Fibroblast of gingiva (primary cell): ENCODE data around the gene E2F6.
A peak's percentile ranks its signal among the peaks of the same experiment; 100 is the strongest.

Experiments used
- DNase-seq: peaks from one replicate; pipeline ENCODE4 v3.0.0-alpha.2; 2011; ENCODE audit warnings: low read depth

E2F6 gene, protein sequence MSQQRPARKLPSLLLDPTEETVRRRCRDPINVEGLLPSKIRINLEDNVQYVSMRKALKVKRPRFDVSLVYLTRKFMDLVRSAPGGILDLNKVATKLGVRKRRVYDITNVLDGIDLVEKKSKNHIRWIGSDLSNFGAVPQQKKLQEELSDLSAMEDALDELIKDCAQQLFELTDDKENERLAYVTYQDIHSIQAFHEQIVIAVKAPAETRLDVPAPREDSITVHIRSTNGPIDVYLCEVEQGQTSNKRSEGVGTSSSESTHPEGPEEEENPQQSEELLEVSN

DNA sequence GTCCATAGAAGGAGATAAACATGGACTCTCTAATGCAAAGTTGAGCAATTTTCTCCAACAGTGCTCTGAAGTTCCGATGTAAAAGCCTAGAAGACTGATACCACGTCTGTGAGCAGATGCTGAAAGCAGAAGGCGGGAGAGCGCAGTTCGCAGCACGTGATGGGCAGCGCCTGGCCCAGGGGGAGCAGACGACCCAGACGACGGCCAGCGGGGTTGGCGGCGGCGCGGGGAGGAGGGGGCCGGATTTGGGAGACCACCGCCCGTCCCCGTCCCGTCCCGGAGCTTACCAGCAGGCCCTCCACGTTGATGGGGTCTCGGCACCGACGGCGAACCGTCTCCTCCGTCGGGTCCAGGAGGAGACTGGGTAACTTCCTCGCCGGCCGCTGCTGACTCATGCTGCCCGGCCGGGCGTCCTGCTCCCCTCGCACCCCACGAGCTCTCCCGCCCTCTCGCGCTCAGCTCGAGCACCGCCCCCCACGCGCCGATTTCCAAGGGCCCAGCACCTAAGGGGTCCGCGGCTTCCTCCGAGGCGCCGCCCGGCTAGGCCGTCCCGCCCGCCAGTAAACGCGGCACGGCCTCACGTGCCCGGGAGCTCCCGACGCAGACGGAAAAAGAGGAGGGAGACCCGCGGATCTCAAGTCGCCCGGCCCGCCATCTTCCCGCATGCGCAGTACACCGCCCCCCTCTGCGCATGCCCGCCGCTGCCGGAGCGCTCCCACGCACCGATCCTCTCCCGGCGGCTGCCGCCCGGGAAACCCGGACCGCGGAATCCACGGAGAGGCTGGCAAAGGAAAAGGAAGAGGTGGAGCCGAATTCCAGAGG is at the start of gene E2F6:
TSS of gene E2F6 (minus strand) at position 677 of the 822 bp plus-strand sequence. CDS start at position 395, 282 bp downstream.
- DNase-seq = peak; percentile 93

DNA sequence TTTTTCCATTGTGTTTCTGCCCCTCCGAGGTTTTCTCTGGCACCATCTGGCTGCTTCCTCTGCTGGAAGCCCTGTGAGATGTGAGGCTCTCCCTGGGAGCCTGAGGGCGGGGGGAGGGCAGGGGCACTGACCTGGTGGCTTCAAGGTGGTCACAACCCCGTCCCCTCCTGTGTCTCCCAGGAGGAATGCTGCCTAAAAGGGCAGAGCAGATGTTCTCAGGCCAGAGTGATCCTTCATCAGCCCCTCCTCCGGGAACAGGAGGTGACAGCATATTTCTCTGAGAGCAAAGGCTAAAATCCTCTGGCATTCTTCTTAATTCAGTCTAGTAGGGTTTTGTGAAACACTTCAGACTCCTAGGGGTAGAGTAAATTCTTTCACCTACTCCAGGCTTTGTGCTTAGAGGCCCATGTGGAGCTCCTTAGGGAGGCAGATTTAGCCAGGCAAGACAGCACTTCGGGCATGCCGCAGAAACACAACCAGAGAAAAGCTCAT is 49.6 kb upstream of the E2F6 start:
- no peak for DNase-seq

DNA sequence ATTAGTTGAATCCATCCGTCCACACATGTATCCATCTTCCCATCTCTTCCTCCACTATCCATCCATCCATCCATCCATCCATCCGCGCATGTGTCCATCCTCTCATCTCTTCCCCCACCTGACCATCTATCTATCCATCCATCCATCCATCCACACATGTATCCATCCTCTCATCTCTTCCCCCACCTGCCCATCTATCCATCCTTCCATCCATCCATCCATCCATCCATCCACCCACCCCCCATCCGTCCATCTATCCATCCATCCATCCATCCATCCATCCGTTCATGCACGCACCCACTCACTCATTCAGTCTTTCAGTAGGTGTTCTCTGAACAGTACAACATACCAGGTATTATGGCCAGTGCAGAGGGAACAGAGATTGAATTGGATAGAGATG is 48.9 kb upstream of the E2F6 start:
- no peak for DNase-seq

DNA sequence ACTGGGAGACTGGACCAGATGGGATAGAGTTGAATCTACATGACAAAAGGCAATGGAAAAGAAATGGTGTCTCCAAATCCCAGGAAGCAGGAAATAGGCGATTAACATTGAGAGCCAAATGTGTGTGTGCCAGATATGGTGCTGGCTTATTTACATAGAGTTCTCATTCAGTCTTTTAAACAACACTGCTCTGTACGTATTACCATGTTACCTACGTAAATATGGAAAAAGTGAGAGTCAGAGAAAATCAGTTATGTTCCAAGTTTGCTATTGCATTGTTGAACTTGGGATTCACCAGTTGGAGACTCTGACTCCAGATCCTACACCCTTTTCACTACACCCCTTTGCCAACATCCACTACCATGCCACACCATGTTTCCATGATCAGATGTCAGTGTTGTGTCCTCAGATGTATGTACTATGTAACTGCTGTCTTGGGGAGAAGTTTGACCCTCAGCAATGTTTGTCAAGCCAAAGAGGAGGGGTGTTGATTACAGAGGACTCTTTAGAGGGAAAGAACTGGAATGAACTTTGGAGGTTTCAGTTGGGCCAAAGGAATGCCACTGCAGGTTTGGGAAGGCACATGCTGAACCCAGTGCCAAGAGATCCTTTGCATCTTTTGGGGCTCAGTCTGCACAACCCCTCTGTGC is 48.2 kb upstream of the E2F6 start:
- no peak for DNase-seq

DNA sequence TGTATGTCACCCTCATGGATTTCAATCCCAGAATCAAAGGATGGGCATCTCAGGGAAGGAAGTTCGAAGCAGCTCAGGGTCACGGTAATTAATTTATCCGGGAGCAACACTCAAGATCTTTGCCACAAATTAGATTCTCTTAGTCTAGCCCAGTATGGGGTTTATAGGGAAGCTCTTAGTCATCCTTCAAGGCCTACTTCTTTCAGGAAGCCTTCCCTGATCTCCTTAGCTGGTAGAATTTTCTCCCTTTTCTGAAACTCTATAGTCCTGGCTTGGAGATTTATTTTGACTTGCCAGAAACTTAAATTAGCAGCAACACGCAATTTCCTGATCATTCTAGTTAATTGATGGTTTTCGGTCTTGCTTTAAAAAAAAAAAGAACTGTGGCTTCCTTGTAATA is 47.4 kb upstream of the E2F6 start:
- DNase-seq = no peak

DNA sequence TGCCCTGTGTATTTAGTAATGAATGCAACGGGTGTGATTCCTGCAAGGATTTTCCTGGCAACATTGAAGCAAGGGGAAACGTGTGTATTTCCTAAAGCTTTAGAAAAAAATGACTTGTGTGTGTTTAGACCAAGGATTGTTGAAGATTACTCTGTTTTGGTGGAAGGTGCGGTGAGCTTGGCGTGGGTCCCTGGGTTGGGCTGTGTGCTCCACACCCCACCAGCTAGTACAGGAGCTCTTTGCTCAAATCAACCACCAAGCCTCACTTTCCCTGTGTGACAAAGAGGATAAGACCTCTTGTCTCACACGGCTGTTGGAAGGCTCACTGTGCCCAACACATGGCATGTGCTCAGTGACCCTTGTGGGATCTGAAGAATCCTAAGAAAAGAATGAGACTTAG is 46.5 kb upstream of the E2F6 start:
- no peak for DNase-seq

DNA sequence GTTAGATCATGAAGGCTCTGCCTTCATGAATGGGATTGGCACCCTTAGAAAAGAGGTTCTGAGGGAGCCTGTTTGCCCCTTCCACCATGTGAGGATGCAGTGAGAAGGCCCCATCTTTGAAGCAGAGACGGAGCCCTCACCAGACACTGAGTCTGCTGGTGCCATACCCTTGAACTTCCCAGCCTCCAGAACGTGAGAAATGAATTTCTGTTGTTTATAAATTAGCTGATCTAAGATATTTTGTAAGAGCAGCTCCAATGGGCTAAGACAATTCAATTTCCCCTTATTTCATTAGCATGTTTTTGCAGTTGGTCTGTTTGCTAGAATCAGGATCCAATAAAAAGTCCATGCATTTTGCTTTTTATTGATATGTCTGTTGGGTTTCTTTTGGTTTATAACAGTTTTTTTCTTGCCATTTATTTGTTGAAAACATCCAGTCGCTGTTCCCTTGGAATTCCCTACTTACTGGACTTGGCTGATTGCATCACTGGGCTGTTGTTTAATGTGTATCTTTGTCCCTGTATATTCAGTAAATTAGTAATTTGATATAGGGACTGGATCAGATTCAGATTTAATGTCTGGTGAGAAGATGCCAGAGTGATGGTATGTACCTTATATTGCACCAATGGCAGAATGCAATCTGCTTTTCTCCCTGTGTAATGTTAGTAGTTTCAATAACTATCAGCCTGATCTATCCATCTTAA is 43.8 kb upstream of the E2F6 start:
- no peak for DNase-seq

DNA sequence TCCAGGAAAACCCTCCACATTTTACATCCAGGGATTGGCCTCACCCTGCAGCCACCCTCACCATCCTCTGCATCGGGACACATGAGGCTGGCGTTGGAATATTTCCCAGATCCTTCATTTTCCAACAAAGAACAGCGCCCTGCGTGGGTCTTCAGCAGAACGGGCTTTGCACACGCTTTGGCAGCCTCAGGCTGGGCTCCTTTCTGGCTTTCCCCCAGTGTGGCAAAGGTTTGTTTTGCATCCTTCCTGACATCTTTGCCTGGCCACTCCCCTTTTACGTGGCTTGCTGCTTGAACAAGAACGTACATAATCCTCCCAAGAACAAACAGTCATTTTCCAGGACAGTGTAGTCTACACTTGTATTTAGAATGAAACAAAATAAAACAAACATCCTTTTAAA is 42.3 kb upstream of the E2F6 start:
- no peak for DNase-seq

DNA sequence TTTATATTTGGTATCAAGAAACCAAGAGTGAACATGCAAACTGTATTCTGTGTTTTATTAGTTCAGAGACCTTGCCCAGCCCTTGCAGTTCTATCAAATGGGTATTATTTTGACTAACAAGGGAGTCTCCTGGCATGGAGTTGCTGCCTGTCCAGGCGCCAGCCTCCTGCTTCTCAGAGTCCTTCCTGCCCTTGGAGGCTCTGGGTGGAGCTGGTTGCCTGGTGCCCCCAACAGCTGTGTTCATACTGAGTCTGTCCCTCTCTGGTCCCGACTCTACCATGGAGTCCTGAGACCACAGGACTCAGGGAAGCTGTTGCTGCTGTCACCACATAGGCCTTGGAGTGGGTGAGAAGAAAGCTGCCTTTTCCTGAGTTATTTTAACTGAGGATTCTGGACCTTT is 41.6 kb upstream of the E2F6 start:
- DNase-seq = no peak

DNA sequence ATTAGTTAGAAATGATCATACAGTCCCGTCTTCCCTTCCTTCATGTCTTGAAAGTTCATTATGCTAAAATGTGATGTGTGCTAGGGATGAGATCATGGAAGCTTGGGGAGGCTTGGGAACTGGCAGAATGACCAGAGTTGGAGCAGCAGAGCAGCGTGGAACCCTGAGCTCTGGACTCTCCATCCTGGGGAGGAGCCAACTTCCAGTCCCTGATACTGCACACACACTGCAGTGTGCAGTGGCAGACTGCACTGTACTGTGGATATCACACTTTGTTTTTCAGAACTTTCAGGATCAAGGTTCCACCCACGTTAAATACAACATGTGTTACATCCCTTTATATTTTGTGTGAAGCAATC is 40.6 kb upstream of the E2F6 start:
- DNase-seq = no peak

DNA sequence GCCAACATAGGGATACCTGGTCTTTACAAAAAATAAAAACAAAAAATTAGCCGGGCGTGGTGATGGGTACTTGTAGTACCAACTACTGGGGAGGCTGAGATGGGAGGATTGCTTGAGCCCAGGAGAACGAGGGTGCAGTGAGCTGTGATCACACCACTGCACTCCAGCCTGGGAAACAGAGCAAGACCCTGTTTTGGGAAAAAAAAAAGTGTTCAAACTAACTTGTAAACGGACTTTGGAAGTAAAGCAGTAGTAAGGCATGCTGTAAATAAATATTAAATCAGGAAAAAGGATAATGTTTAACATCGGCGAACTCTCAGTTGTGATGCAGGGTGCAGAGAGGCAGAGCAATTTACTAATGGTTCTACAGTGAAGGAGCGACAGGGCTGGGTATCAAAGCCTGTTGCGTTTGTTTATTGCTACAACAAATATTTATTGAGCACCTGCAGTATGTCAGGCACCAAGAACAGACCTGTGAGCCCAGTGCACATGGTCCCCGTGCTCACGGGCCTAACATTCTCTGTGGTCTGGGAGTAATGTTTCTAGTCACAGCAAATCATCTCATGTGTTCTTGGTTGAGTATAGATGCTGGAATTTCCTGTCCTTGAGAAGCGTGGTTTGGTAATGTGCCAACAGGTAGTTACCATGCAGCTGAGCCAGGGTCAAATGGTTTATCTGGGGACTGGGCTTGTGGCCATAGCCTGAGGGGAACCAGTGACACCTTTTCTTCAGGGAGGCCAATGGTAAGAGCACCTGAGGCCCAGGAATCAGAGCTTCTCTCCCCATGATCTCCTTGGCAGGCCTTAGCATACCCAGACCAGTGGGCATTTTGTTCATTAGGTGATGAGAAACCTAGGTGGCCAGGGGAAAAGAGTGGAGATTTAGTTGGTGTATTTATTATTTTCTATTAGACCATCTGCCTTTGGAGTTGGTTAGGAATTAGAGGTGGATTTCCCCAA is 40.0 kb upstream of the E2F6 start:
- DNase-seq = no peak

DNA sequence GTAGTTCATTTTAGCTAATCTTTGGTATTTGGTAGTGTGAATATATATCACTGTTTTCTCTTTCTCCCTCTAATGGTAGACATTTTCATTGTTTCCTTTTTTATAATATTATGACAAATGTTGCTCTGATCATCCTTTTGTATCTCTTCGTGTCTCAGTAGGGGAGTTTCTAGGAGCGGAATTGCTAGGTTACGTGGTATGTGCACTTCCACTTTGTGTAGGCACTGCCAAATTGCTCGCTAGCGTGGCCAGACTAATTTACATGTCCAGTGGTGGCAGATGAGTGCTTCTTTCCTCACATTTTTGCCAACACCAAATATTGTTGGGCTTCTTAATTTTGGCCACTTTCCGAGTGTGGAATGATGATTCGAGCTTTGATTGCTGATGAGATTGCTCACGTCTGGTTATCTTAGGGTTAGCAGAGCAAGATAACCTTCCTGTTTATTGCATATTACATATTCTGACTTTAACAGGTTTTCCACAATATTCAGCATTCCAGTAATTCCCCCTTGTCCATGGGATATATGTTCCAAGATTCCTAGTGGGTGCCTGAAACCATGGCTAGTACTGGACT is 37.5 kb upstream of the E2F6 start:
- DNase-seq = no peak

DNA sequence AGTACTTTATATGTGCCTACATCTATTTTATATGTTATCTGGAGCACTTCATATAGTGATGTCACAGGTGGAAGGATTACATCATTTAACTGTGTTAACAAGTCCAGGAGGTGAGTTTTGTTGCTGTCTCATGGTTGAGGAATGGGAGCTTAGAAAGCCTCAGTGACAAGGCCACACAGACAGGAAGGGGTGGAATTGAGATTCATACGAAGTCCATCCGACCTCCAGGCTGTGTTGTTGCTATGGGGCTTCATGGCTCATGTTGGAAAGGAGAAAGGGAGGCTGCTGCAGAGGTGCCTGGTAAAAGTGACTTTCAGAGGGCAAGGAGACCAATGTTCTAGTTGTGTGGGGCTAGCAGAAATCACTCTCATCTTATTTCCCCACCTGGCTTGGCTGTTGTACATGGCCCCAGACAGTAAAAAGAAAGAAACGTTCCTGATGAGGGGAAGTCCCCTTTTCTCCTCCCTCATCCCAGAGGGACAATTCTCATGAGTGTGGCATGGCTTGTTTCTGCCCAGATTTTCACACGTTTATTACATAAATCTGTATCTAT is 36.9 kb upstream of the E2F6 start:
- no peak for DNase-seq

DNA sequence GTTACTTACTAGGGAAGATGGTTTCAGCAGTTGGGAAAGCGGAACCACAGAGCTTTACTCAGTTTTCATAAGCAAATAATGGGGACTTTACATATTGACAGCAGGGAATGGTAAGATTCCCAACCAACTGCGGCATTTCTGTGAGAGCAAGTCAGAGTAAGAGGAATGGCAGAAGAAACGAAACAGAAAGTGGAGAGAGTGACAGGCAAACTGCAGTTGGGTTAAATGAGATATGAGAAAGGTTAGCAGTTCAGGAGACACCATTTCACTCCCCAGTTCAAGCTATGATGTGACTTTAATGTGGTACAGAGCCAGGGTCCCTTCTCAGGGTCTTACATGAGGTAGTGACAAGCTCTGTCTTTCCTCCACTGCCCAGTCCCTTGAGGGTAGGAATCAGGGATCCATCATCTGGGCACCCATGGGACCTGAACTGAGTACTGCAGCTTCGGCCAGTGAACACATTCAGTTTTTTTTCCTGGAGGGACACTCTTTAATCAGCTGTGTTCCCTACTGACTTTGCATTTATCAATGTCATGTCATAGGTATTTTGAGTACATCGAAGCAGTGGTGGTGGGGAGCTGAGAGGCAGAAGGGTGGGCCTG is 34.8 kb upstream of the E2F6 start:
- DNase-seq = no peak

DNA sequence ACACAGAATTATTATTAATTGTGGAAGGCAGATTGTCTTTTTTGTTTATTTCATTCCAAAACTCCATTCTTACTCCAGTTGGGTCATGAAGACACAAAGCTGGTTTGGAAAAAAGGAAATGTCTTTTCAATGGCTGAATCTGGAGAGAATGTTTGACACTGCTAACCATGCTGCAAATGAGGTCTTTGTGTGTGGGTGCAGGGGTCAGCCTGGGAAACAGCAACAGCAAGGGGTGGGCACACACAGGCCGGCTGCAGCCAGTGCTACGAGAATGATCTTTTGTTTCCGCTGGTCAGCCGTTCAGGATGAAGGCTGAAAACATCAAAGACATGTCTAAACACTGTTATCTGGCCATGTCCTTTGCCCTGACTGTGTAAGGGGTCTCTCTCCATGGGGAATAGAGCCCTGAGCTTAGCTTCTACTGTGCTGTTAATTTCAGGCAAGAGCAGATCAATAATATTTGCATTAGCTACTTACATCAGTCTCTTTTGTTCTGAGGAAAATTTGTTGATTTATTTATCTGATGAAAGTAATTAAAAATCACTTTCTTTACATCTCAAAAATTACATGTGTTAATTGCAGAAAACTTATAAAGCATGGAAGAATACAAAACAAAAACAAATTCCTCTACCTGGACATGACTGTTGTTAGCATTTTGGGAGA is 33.3 kb upstream of the E2F6 start:
- DNase-seq = no peak

DNA sequence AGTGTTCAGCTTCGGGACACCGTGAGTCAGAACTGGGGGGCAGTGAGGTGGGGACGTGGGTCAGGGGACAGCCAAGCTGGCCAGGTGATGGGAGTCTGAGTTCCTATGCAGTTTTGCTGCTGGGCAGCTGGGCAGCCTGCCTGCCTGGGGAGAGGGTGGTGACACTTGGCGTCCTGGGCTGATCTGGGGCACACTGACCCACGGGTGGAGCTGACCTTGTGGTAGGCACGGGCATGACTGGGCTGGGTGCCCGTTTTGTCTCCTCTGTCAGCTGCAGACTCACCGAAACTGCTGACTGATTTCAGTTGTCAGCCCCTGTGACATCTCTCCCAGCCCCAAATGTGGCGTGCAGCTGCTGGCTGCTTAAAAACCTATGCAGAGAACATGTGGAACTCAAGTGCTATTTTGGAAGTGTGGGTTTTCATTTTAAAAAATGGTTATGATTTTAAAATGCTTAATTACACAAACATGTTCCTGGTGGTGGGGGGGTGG is 32.6 kb upstream of the E2F6 start:
- no peak for DNase-seq

DNA sequence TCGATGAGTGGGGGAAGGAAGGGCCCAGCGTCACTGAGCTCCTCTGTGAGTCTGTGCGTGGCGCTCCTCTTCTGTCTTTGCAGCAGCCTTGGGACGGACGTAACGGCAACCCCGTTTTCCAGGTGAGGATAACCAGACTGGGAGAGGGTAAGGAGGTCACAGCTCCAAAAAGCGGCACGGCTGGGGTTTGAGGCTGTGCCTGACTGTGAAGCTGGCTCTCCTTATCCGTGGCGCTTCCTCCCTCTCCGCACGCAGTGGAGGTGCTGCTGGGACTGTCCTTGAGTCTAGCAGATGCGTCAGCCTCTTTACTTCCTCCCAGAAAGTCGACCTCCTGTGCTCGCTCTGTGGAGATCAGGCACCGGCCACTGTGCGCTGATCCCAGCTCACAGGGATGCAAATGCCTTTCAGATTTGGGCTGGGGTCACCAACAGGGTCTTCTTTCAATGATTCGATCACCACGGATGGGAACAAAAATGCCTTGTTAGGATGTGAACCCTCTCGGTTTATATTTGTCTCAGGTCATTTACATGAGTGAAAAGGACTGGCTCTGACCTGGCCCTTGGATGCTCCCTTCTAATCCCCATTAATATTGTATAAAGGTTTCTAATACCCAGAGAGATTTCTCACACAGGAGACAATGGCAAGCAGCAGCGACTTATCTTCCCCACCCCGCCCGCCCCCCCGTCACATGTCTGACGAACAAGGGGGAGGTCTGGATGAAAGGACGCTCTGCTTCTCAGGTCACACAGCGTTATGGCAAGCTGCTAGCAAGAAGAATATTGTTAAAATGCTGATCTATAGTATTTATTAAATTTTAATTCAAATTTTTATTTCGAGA is 30.1 kb upstream of the E2F6 start:
- DNase-seq = no peak

DNA sequence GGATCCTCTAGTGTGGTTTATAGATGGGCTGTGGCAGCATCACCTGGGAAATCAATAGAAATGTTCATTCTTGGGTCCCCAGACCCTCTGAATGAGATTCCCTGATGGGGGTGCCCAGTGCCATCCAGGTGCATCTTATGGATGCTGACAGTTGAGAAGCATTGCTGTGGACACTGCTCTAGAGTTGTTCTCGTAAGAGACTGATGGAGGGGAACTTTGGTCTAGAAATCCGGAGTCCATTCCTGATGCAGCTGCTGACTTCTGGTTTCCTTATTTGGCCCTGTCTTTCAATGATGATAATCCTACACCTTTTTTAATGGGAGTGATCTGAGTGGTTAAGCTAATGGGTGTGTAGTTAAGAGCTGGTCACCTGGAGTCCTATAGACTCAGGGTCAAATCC is 28.3 kb upstream of the E2F6 start:
- DNase-seq = no peak

DNA sequence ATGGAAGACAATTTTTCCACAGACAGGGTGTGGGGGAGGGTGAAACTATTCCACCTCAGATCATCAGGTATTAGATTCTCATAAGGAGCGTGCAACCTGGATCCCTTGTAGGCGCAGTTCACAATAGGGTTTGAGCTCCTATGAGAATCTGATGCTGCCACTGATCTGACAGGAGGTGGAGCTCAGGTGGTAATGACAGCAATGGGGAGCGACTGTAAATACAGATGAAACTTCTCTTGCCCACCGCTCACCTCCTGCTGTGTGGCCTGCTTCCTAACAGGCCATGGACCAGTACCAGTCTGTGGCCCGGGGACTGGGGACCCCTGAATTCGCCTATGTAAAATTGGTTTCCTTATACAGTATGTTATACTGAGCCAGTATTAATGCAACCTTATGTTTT is 27.3 kb upstream of the E2F6 start:
- DNase-seq = no peak
